Liver (tissue), 3 donors: ENCODE data around the gene RNF25.

Experiments
- ATF3 ChIP-seq: IDR thresholded peaks from 2 replicates; pipeline ENCODE4 v1.6.1; 2016; ENCODE audit warnings: antibody characterized with exemption
- CTCF ChIP-seq: fragments of 150-350 bp; IDR thresholded peaks from 2 replicates; pipeline ENCODE4 v1.5.1; 2017; ENCODE audit warnings: improper control_type of control experiment, low read depth, low read length; ENCODE audit not compliant: missing input control
- GABPA ChIP-seq, 2 donors: IDR thresholded peaks in 1 of 2; conservative IDR thresholded peaks in 1 of 2; 2 replicates each; pipeline ENCODE4 v1.6.1; 2016; ENCODE audit warnings: antibody characterized with exemption in 2 of 2, mild to moderate bottlenecking in 1 of 2, moderate library complexity in 1 of 2
- HNF4A ChIP-seq, 2 donors: conservative IDR thresholded peaks; 2 replicates each; pipeline ENCODE4 v1.6.1; 2016; ENCODE audit warnings: antibody characterized with exemption in 2 of 2, mild to moderate bottlenecking in 2 of 2
- HNF4G ChIP-seq: IDR thresholded peaks from 2 replicates; pipeline ENCODE4 v1.6.1; 2016; ENCODE audit warnings: antibody characterized with exemption
- MAX ChIP-seq: IDR thresholded peaks from 2 replicates; pipeline ENCODE4 v1.6.1; 2016; ENCODE audit warnings: antibody characterized with exemption
- RAD21 ChIP-seq, 2 donors: IDR thresholded peaks; 2 replicates each; pipeline ENCODE4 v1.6.1; 2016; ENCODE audit warnings: antibody characterized with exemption in 2 of 2, mild to moderate bottlenecking in 2 of 2
- RXRA ChIP-seq, 2 donors: IDR thresholded peaks; 2 replicates each; pipeline ENCODE4 v1.6.1; 2017 to 2018; ENCODE audit warnings: antibody characterized with exemption in 2 of 2, mild to moderate bottlenecking in 1 of 2
- SP1 ChIP-seq: IDR thresholded peaks from 2 replicates; pipeline ENCODE4 v1.6.1; 2018; ENCODE audit warnings: antibody characterized with exemption, mild to moderate bottlenecking
- YY1 ChIP-seq: IDR thresholded peaks from 2 replicates; pipeline ENCODE4 v1.6.1; 2016; ENCODE audit warnings: antibody characterized with exemption, mild to moderate bottlenecking
- donor health status: healthy.
- donor health status: healthy.

DNA sequence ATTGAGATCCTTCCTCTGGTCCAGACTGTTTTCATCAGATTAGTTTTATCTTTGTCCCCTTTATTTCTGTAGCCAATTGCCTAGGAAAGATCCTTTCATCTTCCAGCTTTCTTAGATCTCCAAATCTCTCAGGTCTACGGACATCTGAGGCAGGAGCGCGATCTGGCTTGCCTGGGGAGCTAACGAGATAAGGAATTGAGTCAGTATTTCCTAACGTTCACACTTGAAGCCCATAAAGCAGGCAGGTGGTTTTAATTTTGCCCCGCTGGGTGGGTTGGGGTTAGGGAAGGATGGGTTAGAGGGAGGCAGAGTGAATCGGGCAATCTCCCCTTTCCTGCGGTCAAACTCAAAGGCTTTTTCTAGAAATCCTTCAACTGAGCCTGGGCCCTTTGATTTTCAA, 38.1 kb upstream of the RNF25 start:
- TF ChIP-seq HNF4G, result no peak
- no peak for TF ChIP-seq CTCF
- TF ChIP-seq RAD21 (IDR thresholded peaks at IDR 0.05), result no peak
- TF ChIP-seq MAX, result no peak
- TF ChIP-seq YY1, result no peak
- no peak for TF ChIP-seq ATF3
- no peak for TF ChIP-seq SP1
- no peak for TF ChIP-seq GABPA (IDR thresholded peaks at IDR 0.05 in 1 of 2, conservative IDR thresholded peaks at IDR 0.05 in 1 of 2)
- TF ChIP-seq HNF4A (conservative IDR thresholded peaks at IDR 0.05), result no peak
- TF ChIP-seq RXRA (IDR thresholded peaks at IDR 0.05), result no peak
